Measurements from ENCODE around the gene SLC9A4.

The SLC9A4 gene

DNA sequence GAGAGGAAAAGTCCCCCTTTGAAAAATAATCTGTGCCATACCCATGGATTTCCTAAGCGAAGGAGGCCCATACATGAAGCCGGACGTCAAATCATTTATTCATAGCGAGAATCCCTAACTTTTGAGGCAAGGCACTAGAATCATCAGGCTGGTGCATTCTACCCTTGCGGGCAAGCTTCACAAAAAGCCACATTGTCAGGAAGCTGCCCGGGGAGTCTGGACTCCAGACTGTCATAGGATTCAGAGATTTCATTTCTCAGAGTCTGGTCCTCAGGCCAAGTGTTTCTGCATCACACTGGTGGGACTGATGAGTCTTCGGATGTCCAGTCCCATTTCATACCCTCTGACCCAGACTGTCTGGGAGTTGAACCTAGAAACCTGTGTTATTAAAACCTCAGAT lies 8.9 kb downstream of the SLC9A4 start:
- no peaks in the 10 kb centered on the region for H3K27me3 ChIP-seq (ENCODE audit: control insufficient read depth, insufficient read depth, low read length, poor library complexity, severe bottlenecking)
- WGBS, 2 experiments = 81 to 82% methylated on average over 7 of the region's 7 CpGs
- H3K9me3 ChIP-seq (ENCODE audit: control insufficient read depth, low read length) = no peaks in the 10 kb centered on the region
- no peaks in the 10 kb centered on the region for H3K4me1 ChIP-seq (ENCODE audit: control insufficient read depth, insufficient read depth, low read length)
- no peak overlapping the region for H3K27ac ChIP-seq (ENCODE audit: insufficient read depth, low read depth, low read length, poor library complexity, severe bottlenecking)
- no peak overlapping the region for H3K4me3 ChIP-seq (ENCODE audit: insufficient read depth, low read depth, low read length)
- H3K36me3 ChIP-seq (ENCODE audit: control insufficient read depth, insufficient read depth, low read length) = no peaks in the 10 kb centered on the region

DNA sequence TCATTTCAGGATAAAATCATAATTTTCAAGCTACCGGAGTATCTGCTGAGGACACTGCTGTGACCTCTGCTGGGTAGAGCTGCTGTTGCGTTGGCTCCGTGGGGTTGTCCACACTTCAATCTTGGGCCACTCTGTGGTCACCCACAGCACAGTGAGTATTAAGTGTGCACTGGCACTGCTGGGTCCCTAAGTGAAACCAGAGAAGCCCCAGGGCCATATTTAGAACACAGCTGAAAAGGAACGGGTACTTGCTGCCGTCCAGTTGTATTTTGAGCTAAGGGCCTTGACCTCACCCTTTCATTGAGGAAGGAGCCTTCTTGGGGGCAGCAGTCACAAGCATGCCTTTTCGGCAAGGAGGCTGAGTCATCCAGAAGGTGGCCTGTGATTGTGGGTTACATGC lies 10.1 kb downstream of the SLC9A4 start:
- Histone ChIP-seq H3K4me3 (ENCODE audit: insufficient read depth, low read depth, low read length) (no peak overlapping the region), H3K4me1 (ENCODE audit: control insufficient read depth, insufficient read depth, low read length) (no peaks in the 10 kb centered on the region), H3K27me3 (ENCODE audit: control insufficient read depth, insufficient read depth, low read length, poor library complexity, severe bottlenecking) (no peaks in the 10 kb centered on the region), H3K9me3 (ENCODE audit: control insufficient read depth, low read length) (no peaks in the 10 kb centered on the region), H3K27ac (ENCODE audit: insufficient read depth, low read depth, low read length, poor library complexity, severe bottlenecking) (no peak overlapping the region), H3K36me3 (ENCODE audit: control insufficient read depth, insufficient read depth, low read length) (no peaks in the 10 kb centered on the region)
- WGBS, 2 experiments = 94 to 98% methylated on average over 6 of the region's 6 CpGs

DNA sequence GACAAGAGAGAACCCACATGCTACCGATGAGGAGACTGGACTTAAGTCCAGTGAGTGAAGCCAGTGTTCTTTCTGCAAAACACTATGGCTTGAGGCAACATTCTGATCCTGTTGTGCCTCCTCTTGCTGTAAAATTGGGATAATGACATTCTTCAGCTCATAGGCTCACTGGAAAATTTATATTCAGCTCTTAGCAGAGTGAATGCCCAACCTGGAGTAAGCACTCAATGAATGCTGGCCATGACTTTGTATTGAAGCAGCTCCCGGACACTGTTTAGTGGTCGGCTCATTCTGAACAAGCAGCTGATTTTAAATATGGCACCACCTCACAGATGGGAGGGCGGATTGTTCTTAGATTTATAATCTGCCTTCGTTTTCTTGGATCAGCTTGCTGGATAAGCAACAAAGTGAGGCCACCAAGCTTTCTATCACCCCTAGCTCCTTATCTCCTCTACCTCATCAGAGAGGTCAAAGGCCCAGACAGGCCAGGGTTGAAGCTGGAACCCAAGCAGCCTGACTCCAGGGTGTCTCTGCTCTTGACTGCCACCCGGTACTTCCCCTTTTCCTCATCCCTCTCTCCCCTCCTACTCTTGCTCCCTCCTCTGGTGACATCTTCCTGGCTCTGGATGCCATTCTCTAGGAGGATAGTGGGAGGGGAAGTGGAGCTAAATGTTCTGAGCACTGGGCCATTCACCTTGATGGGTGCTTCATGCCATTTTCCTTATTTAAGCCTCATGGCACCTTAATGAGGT lies 11.5 kb downstream of the SLC9A4 start:
- Histone ChIP-seq H3K27me3 (ENCODE audit: control insufficient read depth, insufficient read depth, low read length, poor library complexity, severe bottlenecking) (no peaks in the 10 kb centered on the region), H3K36me3 (ENCODE audit: control insufficient read depth, insufficient read depth, low read length) (no peaks in the 10 kb centered on the region), H3K27ac (ENCODE audit: insufficient read depth, low read depth, low read length, poor library complexity, severe bottlenecking) (no peak overlapping the region), H3K4me3 (ENCODE audit: insufficient read depth, low read depth, low read length) (no peak overlapping the region), H3K9me3 (ENCODE audit: control insufficient read depth, low read length) (no peaks in the 10 kb centered on the region), H3K4me1 (ENCODE audit: control insufficient read depth, insufficient read depth, low read length) (no peaks in the 10 kb centered on the region)
- WGBS, 2 experiments = 94 to 97% methylated on average over 6 of the region's 6 CpGs

DNA sequence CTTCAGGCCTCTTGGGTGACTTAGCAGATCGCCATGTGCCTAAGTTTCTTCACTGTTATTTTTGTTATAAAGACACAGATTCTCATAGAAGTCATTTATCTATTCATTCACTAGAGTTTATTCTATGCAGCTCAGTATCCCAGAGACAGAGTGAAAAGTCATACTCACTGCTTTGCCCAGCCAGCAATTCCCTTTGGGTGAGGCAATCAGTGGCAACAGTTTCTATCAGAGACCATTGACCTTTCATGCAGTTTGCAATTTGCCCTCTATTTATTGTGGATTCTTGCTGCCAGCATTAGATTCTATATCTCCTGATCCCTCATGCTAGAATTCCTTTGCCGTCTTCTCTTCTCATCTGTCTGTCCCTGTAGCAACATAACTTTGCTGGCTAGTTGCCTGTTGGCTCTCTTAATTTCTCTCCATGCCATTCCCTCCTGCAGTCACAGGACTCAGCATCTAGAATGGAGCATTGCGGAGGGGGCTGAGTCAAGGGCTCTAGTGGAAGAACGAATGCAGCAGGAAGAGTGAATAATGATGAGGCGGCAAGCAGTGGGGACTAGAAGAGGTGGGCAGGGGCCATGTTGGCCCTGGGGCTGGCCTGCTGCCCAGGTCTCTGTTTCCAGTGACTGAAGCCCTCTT lies 12.2 kb downstream of the SLC9A4 start:
- H3K4me3 ChIP-seq (ENCODE audit: insufficient read depth, low read depth, low read length) = no peak overlapping the region
- no peaks in the 10 kb centered on the region for H3K27me3 ChIP-seq (ENCODE audit: control insufficient read depth, insufficient read depth, low read length, poor library complexity, severe bottlenecking)
- H3K36me3 ChIP-seq (ENCODE audit: control insufficient read depth, insufficient read depth, low read length) = no peaks in the 10 kb centered on the region
- no peaks in the 10 kb centered on the region for H3K4me1 ChIP-seq (ENCODE audit: control insufficient read depth, insufficient read depth, low read length)
- no peak overlapping the region for H3K27ac ChIP-seq (ENCODE audit: insufficient read depth, low read depth, low read length, poor library complexity, severe bottlenecking)
- no peaks in the 10 kb centered on the region for H3K9me3 ChIP-seq (ENCODE audit: control insufficient read depth, low read length)
- WGBS, 2 experiments = 87 to 90% methylated on average over 5 of the region's 5 CpGs

DNA sequence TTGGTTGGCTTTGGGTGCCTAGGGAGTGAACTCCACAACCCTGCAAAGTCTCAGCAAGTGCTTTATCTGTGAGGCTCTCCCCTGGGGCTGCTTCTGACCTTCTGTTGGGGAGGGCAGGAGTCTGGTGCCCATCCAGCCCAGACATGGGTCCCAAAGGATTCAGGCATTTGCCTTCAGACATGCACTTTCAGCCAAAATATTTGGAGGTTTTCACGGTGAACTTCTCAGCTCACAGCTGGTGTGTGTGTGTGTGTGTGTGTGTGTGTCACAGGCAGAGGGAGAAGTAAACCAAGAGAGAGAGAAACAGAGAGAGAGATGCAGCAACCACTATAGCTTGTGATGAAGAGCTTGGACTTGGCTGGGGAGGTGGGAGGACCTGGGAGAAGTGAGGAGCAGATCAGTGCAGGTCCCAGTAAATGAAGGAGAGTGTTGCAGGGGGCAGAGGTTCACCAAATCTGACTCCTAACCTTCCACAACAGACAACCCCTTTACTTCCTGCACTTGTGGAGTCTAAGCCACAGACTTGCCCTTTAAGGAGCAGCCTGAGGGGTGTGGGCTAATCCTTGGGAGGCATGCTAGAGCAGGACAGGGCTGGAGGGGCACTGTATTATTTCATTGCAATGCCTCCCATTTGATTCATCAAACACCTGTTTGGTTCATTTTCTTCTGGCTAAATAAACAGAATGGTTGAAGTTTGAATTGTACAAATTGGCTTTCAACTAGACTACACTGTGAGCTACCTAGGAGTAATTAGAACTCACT lies 14.1 kb downstream of the SLC9A4 start:
- H3K27me3 ChIP-seq (ENCODE audit: control insufficient read depth, insufficient read depth, low read length, poor library complexity, severe bottlenecking) = no peaks in the 10 kb centered on the region
- WGBS, 2 experiments = 91 to 100% methylated on average over 1 of the region's 1 CpG
- H3K36me3 ChIP-seq (ENCODE audit: control insufficient read depth, insufficient read depth, low read length) = no peaks in the 10 kb centered on the region
- H3K9me3 ChIP-seq (ENCODE audit: control insufficient read depth, low read length) = no peaks in the 10 kb centered on the region
- no peaks in the 10 kb centered on the region for H3K4me1 ChIP-seq (ENCODE audit: control insufficient read depth, insufficient read depth, low read length)
- no peak overlapping the region for H3K27ac ChIP-seq (ENCODE audit: insufficient read depth, low read depth, low read length, poor library complexity, severe bottlenecking)
- no peak overlapping the region for H3K4me3 ChIP-seq (ENCODE audit: insufficient read depth, low read depth, low read length)

DNA sequence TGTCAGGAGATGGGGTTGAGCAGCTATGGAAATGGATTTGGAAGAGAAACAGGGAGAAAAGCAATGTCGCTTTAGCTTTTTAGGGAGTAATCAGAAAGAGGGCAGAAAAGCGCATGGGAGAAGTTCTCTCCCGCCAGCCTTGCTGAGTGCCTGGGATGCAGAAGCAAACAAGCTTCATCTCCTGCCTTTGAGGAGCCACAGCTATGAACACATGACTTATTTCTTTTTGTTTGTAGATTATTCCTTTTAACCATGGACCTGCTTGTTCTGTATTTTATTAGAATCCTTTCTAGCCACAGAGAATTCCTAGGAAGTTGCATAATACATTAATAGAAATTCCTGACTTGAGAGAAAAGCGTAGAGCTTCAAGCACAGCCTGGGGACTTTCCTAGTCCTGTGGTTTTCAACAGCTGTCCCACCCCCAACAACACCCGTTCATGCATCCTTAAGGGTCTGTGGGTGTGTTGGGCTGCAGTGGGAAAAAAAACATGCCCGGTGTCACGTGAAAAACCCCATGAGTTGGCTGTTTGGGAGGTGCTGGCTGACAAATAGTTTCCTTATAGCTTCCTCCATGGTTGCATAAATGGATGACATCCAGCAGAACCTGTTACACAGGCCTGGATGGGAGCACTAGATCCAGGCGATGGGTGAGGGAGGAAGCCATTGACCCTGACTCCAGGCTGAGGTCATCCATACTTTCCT lies 14.9 kb downstream of the SLC9A4 start:
- Histone ChIP-seq H3K27me3 (ENCODE audit: control insufficient read depth, insufficient read depth, low read length, poor library complexity, severe bottlenecking) (no peaks in the 10 kb centered on the region), H3K4me3 (ENCODE audit: insufficient read depth, low read depth, low read length) (no peak overlapping the region), H3K36me3 (ENCODE audit: control insufficient read depth, insufficient read depth, low read length) (no peaks in the 10 kb centered on the region), H3K27ac (ENCODE audit: insufficient read depth, low read depth, low read length, poor library complexity, severe bottlenecking) (no peak overlapping the region), H3K4me1 (ENCODE audit: control insufficient read depth, insufficient read depth, low read length) (no peaks in the 10 kb centered on the region), H3K9me3 (ENCODE audit: control insufficient read depth, low read length) (no peaks in the 10 kb centered on the region)
- 88 to 90% methylated on average over 7 to 8 of the region's 8 CpGs for WGBS, 2 experiments

DNA sequence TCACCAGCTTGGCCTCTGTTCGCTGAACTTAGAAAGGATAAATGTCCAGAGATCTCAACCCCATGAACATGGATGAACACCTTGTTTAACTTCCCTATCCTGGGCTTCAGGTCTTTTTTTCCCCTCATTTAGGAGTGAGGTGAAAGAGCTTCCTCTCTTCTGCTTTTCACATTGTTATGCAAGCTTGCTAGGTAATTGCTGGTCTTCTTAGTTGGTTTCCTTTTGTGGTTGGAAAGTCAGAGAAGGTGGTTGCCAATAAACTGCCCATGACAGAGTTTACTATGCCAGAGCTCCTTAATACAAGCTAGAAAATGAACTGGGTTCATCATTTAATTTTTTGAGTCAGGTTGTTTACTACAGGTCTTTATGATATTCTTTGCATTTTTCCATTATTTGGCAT lies 16.6 kb downstream of the SLC9A4 start:
- Histone ChIP-seq H3K27ac (ENCODE audit: insufficient read depth, low read depth, low read length, poor library complexity, severe bottlenecking) (no peak overlapping the region), H3K27me3 (ENCODE audit: control insufficient read depth, insufficient read depth, low read length, poor library complexity, severe bottlenecking) (no peaks in the 10 kb centered on the region), H3K4me1 (ENCODE audit: control insufficient read depth, insufficient read depth, low read length) (no peaks in the 10 kb centered on the region), H3K36me3 (ENCODE audit: control insufficient read depth, insufficient read depth, low read length) (no peaks in the 10 kb centered on the region), H3K4me3 (ENCODE audit: insufficient read depth, low read depth, low read length) (no peak overlapping the region), H3K9me3 (ENCODE audit: control insufficient read depth, low read length) (no peaks in the 10 kb centered on the region)
- WGBS, 2 experiments = 95 to 100% methylated on average over 1 of the region's 1 CpG

DNA sequence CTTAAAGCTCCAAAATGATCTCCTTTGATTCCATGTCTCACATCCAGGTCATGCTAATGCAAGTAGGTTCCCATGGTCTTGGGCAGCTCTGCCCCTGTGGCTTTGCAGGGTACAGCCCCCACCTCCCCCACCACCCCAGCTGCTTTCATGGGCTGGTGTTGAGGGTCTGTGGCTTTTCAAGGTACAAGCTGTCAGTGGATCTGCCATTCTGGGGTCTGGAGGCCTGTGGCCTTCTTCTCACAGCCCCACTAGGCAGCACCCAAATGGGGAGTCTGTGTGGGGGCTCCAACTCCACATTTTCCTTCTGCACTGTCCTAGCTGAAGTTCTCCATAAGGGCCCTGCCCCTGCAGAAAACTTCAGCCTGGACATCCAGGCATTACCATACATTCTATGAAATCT lies 19.0 kb downstream of the SLC9A4 start:
- no peak overlapping the region for H3K4me3 ChIP-seq (ENCODE audit: insufficient read depth, low read depth, low read length)
- H3K4me1 ChIP-seq (ENCODE audit: control insufficient read depth, insufficient read depth, low read length) = no peaks in the 10 kb centered on the region
- H3K27me3 ChIP-seq (ENCODE audit: control insufficient read depth, insufficient read depth, low read length, poor library complexity, severe bottlenecking) = no peaks in the 10 kb centered on the region
- no peaks in the 10 kb centered on the region for H3K36me3 ChIP-seq (ENCODE audit: control insufficient read depth, insufficient read depth, low read length)
- H3K9me3 ChIP-seq (ENCODE audit: control insufficient read depth, low read length) = no peaks in the 10 kb centered on the region
- no peak overlapping the region for H3K27ac ChIP-seq (ENCODE audit: insufficient read depth, low read depth, low read length, poor library complexity, severe bottlenecking)

DNA sequence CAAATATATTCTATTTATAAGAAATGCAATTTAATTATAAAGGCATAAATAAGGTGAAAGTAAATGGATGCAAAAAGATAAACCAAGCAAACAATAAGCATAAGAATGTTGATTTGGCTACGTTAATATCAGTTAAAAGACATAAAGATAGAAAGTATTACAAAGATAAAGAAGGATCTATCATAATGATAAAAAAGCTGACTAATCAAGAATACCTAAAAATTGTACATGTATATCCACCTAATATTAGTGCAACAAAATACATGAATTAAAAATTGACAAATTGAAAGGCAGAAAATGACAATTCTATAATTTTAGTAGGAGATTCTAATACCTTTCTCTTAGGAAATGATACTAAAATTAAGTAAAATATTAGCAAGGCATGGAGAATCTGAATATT lies 21.5 kb downstream of the SLC9A4 start:
- Histone ChIP-seq H3K4me1 (ENCODE audit: control insufficient read depth, insufficient read depth, low read length) (no peaks in the 10 kb centered on the region), H3K9me3 (ENCODE audit: control insufficient read depth, low read length) (no peaks in the 10 kb centered on the region), H3K36me3 (ENCODE audit: control insufficient read depth, insufficient read depth, low read length) (no peaks in the 10 kb centered on the region), H3K4me3 (ENCODE audit: insufficient read depth, low read depth, low read length) (no peak overlapping the region), H3K27me3 (ENCODE audit: control insufficient read depth, insufficient read depth, low read length, poor library complexity, severe bottlenecking) (no peaks in the 10 kb centered on the region), H3K27ac (ENCODE audit: insufficient read depth, low read depth, low read length, poor library complexity, severe bottlenecking) (no peak overlapping the region)
- WGBS, 2 experiments = no CpG with 5 or more reads among the region's 1 CpG

DNA sequence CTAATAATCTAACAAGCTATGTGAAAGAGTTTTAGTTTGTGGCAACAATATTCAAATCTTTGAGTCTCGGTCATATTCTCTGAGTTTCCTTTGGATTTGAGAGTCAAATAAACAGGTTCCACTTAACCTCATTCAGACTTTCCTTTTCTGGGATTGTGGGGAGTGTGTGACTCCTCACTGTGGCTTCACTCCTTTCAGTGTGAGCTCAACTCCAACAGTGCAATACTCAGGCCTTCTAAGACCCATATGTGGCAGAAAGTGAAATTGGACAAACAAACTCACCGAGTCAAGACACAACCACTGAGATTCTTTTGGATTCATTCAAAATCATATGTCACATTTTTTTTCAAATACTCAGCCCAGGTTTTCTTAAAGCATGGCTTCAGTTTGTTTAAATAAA lies 25.4 kb downstream of the SLC9A4 start:
- H3K36me3 ChIP-seq (ENCODE audit: control insufficient read depth, insufficient read depth, low read length) = no peaks in the 10 kb centered on the region
- 88 to 94% methylated on average over 2 of the region's 2 CpGs for WGBS, 2 experiments
- H3K27ac ChIP-seq (ENCODE audit: insufficient read depth, low read depth, low read length, poor library complexity, severe bottlenecking) = no peak overlapping the region
- no peaks in the 10 kb centered on the region for H3K4me1 ChIP-seq (ENCODE audit: control insufficient read depth, insufficient read depth, low read length)
- H3K27me3 ChIP-seq (ENCODE audit: control insufficient read depth, insufficient read depth, low read length, poor library complexity, severe bottlenecking) = no peaks in the 10 kb centered on the region
- no peak overlapping the region for H3K4me3 ChIP-seq (ENCODE audit: insufficient read depth, low read depth, low read length)
- H3K9me3 ChIP-seq (ENCODE audit: control insufficient read depth, low read length) = no peaks in the 10 kb centered on the region
